ENCODE measurements around the gene CCDC106.

CCDC106 gene

DNA sequence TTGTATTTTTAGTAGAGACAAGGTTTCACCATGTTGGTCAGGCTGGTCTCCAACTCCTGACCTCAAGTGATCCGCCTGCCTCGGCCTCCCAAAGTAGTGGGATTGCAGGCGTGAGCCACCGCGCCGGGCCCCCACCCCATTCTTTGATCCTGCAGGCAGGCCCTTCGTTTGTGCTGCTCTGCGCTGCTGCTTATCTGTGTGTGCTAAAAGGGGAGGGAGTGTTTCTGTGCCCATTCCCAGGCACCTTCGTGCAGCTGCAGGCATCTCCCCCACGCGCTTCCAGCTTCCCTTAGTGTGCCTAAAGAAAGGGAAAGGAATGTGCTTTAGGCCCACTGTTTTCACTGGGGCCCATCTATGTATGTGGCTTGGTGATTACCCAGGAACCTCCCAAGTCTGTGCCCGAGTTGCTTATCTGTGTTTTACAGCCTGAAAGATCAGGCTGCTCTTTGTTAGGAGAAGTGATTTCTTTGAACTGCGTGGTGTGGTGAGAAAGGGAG lies 54.2 kb downstream of the CCDC106 start:
- peak in 1 of 2 donors; percentile 34 for DNase-seq (ENCODE audit: low read depth in 2 of 2)
- TF ChIP-seq, protein P1, sequence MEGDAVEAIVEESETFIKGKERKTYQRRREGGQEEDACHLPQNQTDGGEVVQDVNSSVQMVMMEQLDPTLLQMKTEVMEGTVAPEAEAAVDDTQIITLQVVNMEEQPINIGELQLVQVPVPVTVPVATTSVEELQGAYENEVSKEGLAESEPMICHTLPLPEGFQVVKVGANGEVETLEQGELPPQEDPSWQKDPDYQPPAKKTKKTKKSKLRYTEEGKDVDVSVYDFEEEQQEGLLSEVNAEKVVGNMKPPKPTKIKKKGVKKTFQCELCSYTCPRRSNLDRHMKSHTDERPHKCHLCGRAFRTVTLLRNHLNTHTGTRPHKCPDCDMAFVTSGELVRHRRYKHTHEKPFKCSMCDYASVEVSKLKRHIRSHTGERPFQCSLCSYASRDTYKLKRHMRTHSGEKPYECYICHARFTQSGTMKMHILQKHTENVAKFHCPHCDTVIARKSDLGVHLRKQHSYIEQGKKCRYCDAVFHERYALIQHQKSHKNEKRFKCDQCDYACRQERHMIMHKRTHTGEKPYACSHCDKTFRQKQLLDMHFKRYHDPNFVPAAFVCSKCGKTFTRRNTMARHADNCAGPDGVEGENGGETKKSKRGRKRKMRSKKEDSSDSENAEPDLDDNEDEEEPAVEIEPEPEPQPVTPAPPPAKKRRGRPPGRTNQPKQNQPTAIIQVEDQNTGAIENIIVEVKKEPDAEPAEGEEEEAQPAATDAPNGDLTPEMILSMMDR (IDR thresholded peaks at IDR 0.05; ENCODE audit: low read depth, low read length): no peak

More for the DNA sequence above, 54.2 kb downstream of the CCDC106 start:
- no peak overlapping the region for H3K4me3 ChIP-seq (replicated peaks in 1 of 2; ENCODE audit: low read depth in 2 of 2, low read length in 2 of 2)

Data from cardiac fibroblast (primary cell).